Sigmoid colon (tissue), 3 donors: ENCODE measurements around the gene PYGB.

ENCODE experiments used
- CTCF ChIP-seq, 4 experiments: fragments of 450-650 bp in 3 of 4; fragments of 200-600 bp in 1 of 4; IDR thresholded peaks; one replicate each; pipeline ENCODE4 v1.5.1; 2016 to 2019; ENCODE audit warnings: antibody characterized with exemption in 4 of 4, mild to moderate bottlenecking in 3 of 4, moderate library complexity in 2 of 4
- POLR2A ChIP-seq, 2 donors: fragments of 450-650 bp; IDR thresholded peaks; one replicate each; pipeline ENCODE4 v1.6.1; 2016; ENCODE audit warnings: antibody characterized with exemption in 2 of 2, mild to moderate bottlenecking in 2 of 2, moderate library complexity in 2 of 2

- TF ChIP-seq CTCF (IDR thresholded peaks at IDR 0.05): no peak
- no peak for TF ChIP-seq POLR2A (IDR thresholded peaks at IDR 0.05)
Observed at GRCh38 chr20:25245461-25245860, 2.4 kb upstream of the PYGB start.
